HG02610 (cell line): ENCODE measurements around the gene ABCC10.
"Not testable (repeated sequence)": the region's sequence is repeated elsewhere in the genome, so short reads cannot be mapped to it uniquely, and the experiment has no call there.

Source experiments
- ATAC-seq: cut with Tn5 transposase; IDR thresholded peaks from one replicate; pipeline ENCODE4 v1.9.1; 2021; ENCODE audit warnings: mild to moderate bottlenecking, moderate library complexity; ENCODE audit not compliant: unreplicated experiment

The ABCC10 gene

DNA sequence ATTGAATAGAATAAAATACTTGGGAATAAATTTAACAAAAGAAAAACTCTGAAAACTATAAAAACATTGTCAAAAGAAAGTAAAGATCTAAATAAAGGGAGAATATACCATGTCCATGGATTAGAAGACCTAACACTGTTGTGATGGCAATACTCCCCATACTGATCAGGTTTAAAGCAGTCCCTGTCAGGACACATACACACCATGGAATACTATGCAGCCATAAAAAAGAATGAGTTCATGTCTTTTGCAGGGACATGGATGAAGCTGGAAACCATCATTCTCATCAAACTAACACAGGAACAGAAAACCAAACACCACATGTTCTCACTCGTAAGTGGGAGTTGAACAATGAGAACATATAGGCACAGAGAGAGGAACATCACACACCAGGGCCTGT lies 16.6 kb upstream of the ABCC10 start:
- ATAC-seq = not testable (repeated sequence)

DNA sequence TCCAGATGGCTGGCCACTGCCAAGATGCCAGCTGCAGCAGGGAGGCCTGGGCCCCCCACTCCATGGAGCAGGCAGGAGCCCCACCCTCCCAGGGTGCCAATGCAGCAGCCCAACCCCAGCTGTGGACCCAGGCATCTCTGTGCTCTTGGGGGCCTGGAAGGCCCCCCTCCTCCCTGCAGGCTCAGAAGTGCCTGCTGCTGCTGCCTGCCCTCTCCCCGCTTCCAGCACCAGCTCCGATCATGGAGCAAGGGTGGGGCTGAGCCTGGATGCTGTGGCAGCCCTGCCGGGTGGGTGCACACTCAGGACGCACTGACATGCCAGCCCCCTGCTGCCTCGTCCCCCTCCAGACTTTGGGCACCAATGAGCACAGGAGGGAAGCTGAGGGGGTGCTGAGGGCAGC lies 14.8 kb upstream of the ABCC10 start:
- no peak for ATAC-seq

DNA sequence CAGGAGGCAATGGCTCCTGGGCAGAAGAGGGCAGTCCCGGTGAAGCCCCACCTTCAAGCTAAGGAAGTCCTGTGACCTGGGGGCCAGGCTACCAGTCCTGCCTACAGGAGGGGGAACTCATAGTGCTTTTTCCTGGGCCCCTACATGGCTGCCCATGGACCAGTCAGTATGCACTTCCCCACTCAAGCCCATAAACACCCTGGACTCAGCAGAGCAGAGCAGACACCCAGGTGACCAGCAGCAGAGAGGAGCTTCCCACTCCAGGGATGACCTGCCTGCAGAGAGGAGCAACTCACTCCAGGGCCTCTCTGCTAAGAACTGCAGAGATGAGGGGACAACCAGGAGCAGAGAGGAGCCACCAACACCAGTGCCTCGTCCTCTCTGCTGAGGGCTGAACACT lies 14.3 kb upstream of the ABCC10 start:
- ATAC-seq = no peak

DNA sequence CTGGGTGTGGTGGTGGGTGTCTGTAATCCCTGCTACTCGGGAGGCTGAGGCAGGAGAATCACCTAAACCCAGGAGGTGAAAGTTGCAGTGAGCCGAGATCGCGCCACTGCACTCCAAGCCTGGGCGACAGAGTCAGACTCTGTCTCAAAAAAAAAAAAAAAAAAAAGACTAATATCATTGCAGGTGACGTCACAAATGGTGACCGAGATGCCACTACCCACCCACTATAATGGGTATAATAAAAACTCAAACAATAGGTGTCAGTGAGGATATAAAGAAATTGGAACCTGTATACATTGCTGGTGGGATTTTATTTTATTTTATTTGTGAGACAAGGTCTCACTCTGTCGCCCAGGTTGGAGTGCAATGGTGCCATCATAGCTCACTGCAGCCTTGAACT lies 12.1 kb upstream of the ABCC10 start:
- ATAC-seq = not testable (repeated sequence)

DNA sequence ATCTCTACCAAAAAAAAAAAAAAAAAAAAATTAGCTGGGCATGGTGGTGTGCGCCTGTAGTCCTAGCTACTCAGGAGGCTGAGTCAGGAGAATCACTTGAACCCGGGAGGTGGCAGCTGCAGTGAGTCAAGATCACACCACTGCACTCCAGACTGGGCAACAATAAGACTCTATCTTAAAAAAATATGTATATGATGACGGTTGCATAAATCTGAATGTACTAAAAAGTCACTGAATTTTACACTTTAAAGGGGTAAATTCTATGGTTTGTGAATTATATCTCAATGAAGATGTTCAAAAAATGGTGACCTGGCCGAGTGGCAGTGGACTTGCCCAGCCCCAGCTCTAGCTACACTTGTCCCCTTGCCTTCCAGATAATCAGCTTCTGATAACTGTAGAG lies 10.4 kb upstream of the ABCC10 start:
- no peak for ATAC-seq

DNA sequence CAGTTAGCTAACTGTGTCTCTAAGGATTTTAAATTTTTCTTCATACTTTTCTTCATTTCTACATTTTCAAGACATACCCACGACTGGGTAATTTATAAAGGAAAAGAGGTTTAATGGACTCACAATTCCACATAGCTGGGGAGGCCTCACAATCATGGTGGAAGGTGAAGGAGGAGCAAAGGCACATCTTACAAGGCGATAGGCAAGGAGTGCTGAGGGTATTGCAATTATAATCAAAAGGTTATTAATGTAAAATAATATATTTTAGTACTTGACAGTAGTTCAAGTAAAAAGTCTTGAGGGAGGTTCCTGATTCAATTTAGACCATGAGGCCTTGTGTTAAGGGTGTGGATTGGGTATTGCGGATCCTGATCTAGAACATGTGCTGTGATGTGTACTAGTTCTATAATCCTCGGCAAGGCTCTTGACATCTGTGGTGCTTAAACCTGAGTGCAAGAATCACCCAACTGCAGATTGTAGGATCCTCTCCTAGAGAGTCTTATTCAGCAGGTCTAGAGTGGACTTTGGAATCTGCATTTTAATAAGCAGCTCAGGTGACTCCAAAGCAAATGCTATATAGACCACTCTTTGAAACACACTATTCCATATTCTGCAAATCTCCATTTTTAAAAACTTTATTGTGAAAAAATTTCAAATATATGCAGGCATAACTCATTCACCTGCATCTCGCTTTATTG lies 7.2 kb upstream of the ABCC10 start:
- ATAC-seq = no peak

DNA sequence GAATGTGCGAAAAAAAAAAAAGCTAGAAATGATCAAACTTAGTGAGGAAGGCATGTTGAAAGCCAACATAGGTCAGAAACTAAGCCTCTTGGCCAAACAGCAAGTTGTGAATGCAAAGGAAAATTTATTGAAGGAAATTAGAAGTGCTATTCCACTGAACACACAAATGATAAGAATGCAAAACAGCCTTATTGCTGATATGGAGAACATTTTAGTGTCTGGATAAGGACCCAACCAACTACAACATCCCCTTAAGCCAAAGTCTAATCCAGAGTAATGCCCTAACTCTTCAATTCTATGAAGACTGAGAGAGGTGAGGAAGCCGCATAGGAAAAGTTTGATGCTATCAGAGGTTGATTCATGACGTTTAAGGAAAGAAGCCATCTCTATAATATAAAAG lies 5.5 kb upstream of the ABCC10 start:
- no peak for ATAC-seq

DNA sequence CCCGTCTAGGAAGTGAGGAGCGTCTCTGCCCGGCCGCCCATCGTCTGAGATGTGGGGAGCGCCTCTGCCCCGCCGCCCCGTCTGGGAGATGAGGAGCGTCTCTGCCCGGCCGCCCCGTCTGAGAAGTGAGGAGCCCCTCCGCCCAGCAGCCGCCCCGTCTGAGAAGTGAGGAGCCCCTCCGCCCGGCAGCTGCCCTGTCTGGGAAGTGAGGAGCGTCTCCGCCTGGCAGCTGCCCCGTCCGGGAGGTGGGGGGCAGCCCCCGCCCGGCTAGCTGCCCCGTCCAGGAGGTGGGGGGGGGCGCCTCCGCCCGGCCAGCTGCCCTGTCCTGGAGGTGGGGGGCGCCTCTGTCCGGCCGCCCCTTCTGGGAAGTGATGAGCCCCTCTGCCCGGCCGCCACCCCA lies 2.3 kb upstream of the ABCC10 start:
- ATAC-seq = not testable (repeated sequence)

DNA sequence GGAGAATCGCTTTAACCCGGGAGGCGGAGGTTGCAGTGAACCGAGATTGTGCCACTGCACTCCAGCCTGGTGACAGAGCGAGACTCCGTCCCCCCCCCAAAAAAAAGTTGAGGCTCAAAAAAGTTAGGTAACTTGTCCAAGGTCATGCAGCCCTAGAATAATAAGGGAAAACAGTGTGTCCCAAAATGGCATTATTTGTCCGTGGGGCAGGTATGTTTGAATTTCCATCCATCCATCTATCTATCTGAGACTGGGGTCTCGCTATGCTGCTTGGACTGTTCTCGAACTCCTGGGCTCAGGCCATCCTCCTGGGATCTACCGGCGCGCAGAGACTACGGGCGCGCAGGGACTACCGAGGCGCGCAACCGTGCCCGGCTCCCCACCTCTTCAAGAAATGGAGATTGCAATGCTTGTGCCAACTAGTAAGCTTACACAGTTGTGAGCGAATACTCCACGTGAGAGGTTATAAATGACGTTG lies 374 bp upstream of the ABCC10 start:
- no peak for ATAC-seq

DNA sequence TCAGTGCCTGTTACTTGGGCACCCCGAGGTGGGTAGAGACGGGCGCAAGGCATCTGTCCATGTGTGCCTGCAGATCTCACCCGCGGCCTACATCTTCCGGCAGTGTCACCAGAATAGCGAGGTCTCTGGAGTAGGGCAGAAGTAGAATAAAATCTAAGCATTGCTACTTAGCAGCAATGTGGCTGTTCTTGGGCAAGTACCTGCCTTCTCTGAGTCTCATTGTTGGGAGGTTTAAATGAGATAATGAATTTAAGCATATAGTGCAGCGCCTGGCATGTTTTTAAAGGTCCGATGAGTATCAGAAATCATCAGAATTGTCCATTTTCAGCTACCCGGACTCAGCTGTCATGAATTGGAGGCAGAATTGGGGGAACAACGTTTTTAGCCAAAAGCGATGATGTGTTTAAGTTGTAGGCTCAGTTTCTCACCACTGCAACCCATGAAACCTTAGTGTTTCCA lies 800 bp downstream of the ABCC10 start:
- ATAC-seq = no peak

DNA sequence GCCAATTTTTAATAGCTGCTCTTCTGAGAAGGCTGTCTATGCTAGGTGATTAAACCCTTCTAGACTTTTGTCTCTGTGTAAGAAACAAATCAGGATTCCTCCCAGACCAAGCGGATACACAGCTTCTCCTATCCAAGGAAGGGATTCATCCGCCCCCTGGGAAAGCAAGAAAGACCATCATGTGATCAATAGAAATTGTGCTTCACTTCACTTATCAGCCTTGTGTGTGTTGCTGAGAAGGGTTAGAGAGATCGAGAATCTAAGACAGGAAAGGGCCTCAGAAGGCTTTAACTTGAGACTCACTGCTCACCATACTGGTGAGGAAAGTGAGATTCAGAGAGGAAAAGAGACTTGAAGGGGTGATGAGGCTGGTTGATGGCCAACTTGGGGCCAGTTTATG lies 1.5 kb downstream of the ABCC10 start:
- ATAC-seq = no peak

DNA sequence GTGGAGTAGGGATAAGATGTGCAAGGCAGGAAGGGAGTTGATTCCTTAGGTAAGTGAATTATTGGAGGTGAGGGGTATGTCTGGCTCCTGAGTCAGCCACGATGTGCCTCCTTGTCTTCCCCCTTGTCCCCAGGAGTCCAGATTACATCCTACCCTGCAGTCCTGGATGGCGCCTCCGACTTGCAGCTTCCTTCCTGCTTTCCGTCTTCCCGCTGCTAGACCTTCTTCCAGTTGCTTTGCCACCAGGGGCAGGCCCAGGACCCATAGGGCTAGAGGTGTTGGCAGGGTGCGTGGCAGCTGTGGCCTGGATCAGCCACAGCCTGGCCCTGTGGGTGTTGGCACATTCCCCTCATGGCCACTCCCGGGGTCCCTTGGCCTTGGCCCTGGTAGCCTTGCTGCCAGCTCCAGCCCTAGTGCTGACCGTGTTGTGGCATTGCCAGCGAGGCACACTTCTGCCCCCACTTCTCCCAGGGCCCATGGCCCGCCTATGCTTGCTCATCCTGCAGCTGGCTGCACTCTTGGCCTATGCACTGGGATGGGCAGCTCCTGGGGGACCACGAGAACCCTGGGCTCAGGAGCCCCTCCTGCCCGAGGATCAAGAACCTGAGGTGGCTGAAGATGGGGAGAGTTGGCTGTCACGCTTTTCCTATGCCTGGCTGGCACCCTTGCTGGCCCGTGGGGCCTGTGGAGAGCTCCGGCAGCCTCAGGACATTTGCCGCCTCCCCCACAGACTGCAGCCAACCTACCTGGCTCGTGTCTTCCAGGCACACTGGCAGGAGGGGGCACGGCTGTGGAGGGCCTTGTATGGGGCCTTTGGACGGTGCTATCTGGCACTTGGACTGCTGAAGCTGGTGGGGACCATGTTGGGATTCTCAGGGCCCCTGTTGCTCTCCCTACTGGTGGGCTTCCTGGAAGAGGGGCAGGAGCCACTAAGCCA lies 4.9 kb downstream of the ABCC10 start:
- no peak for ATAC-seq

DNA sequence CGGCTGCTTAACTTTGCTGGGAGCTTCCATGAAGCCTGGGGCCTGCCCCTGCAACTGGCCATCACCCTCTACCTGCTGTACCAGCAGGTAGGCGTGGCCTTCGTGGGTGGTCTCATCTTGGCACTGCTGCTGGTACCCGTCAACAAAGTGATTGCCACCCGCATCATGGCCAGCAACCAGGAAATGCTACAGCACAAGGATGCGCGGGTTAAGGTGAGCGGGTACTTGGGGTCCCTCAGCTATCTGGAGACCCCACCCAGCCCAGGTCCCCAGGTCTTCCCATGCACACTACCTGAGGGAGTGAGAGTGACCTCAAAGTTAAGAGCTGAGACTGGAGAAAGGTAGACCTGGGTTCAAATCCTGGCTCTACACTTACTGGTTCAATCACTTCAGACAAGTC lies 5.8 kb downstream of the ABCC10 start:
- ATAC-seq = no peak

GRCh38 chr6:43434001-43434840 lies 6.9 kb downstream of the ABCC10 start:
- ATAC-seq = no peak

- ATAC-seq = no peak
Measured at GRCh38 chr6:43434943-43435342, 7.6 kb downstream of the ABCC10 start.

DNA sequence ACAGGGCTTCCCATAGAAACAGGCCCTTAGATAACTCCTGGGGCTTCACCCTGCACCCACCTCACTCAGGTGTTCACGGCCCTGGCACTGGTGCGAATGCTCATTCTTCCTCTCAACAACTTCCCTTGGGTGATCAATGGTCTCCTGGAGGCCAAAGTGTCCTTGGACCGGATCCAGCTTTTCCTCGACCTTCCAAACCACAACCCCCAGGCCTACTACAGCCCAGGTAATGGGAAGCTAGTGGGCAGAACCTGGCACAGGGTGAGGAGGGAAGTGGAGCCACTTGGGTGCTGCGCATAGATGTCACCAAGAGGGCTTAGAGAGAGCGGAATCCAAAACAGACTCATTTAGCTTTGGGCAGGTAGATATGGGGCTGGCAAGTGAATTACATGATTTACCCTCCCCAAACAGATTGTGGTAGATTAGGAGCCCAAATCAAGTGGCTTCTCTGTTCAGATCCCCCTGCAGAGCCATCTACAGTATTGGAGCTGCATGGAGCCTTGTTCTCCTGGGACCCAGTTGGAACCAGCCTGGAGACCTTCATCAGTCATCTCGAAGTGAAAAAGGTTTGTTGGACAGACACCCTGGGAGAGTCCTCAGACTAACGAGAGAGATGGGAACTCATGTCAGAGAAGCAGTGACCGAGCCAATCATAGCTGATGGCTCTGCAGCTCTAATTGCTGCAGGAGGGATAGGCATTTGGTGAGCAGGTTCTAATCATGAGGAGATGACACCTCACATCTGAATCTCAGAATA lies 8.5 kb downstream of the ABCC10 start:
- ATAC-seq = no peak

GRCh38 chr6:43436577-43437282 lies 9.4 kb downstream of the ABCC10 start:
- ATAC-seq = no peak

DNA sequence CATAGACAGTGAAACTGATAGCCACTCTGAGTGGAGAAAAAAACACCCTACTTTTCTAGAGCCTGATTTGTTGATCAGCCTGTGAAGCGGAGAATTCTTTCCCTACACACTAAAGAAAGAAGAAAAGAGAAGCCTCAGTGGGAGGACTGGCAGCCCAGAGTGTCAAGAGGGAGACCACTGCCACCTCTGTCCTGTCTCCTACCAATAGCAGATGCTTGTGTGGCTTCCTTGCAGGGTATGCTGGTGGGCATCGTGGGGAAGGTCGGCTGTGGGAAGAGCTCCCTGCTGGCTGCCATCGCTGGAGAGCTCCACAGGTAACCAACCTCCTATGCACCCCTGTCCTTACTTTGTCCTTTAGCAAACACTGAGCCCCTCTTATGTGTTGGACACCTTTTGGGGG lies 10.4 kb downstream of the ABCC10 start:
- no peak for ATAC-seq

DNA sequence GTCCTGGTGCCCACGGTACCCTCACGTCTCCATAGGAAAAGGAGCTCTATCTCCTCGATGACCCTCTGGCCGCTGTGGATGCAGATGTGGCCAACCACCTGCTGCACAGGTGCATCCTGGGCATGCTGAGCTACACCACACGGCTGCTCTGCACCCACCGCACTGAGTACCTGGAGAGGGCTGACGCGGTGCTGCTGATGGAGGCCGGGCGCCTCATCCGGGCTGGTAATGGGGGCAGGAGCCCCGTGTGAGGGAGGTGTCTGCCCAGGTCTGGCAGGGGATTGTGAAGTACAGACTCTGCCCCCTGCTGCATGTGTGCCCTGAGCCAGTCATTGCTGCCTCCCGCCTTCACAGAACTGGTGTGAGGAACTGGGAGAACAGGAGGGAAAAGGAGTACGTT lies 15.6 kb downstream of the ABCC10 start:
- no peak for ATAC-seq

- no peak for ATAC-seq
Measured at GRCh38 chr6:43444036-43444435, 16.7 kb downstream of the ABCC10 start.
